Large intestine (tissue), 3 donors: ENCODE measurements around the gene UPK3A. TPM values are rescaled to one million over a fixed set of nuclear protein-coding genes. Genes with fewer than 3 reads are reported as not detected.
"Not testable (repeated sequence)": the region's sequence is repeated elsewhere in the genome, so short reads cannot be mapped to it uniquely, and the experiment has no call there.

Experiments used
- DNase-seq, 2 donors: peaks; one replicate each; pipeline versions ENCODE4 v3.0.0 to v3.0.0-alpha.2; 2013
- H3K27ac ChIP-seq: one replicate; pipeline ENCODE4 v1.5.1; 2013; ENCODE audit warnings: low read length
- H3K27me3 ChIP-seq: 2 replicates; pipeline ENCODE4 v1.6.1; 2013; ENCODE audit warnings: low read length; ENCODE audit not compliant: control insufficient read depth, insufficient read depth
- H3K36me3 ChIP-seq: 2 replicates; pipeline ENCODE4 v1.6.1; 2013; ENCODE audit warnings: low read length; ENCODE audit not compliant: control insufficient read depth, insufficient read depth
- H3K4me1 ChIP-seq: one replicate; pipeline ENCODE4 v1.6.1; 2013; ENCODE audit warnings: low read length; ENCODE audit not compliant: control insufficient read depth, insufficient read depth
- H3K4me3 ChIP-seq: one replicate; pipeline ENCODE4 v1.5.1; 2013; ENCODE audit warnings: low read length
- H3K9me3 ChIP-seq: one replicate; pipeline ENCODE4 v1.6.1; 2013; ENCODE audit warnings: mild to moderate bottlenecking, low read depth, low read length, moderate library complexity; ENCODE audit not compliant: control insufficient read depth
- WGBS: methylation state at CpG from one replicate; pipeline ENCODE4 v1.1.5; 2013; ENCODE audit warnings: low lambda C conversion rate; ENCODE audit not compliant: insufficient coverage; 5-methylcytosine and 5-hydroxymethylcytosine counted together
- polyA plus RNA-seq: library from polyadenylated mRNA; unstranded; fragments of 120-200 nt; gene quantifications from one replicate; pipeline ENCODE4 v1.2.1, GENCODE V29; 2013

UPK3A gene
- polyA plus RNA-seq, 1 donor = 113 TPM

DNA sequence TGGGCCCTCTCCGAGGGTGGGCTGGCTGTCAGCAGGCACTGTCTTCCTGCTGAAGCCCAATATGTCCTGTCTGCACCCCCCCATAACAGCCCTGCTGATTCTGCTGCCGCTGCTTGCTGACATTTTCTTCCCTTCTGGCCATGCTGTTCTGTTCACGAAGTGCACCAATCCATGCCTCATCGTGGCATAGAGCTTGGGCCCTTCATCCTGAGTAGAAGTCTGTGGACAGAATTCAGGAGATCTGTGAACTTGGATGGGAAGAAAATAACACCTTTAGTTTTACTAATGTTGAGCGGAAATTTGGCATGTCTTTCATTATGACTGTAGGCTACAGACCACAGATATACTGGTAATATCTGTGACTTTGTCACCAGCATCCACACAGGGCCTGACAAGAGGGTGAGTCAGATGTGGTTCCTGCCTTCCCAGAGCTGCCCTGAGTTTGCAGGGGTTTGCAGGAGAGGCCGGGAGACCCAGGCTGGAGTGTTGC lies 29.9 kb upstream of the UPK3A start:
- no peak overlapping the region for H3K4me3 ChIP-seq
- no CpG with 5 or more reads among the region's 6 CpGs for WGBS
- H3K4me1 ChIP-seq = no peaks in the 10 kb centered on the region
- H3K27me3 ChIP-seq = no peaks in the 10 kb centered on the region
- no peak overlapping the region for H3K27ac ChIP-seq
- H3K36me3 ChIP-seq = no peaks in the 10 kb centered on the region
- no peaks in the 10 kb centered on the region for H3K9me3 ChIP-seq
- no peak for DNase-seq

- DNase-seq, H3K4me3 ChIP-seq, H3K27me3 ChIP-seq, H3K27ac ChIP-seq, H3K9me3 ChIP-seq, H3K4me1 ChIP-seq, H3K36me3 ChIP-seq: not testable (repeated sequence)
- WGBS = 100% methylated on average over 1 of the region's 4 CpGs
Measured at GRCh38 chr22:45257941-45258340, 26.8 kb upstream of the UPK3A start.

GRCh38 chr22:45259754-45260394 lies 24.9 kb upstream of the UPK3A start:
- Histone ChIP-seq H3K36me3 (no peaks in the 10 kb centered on the region), H3K4me1 (no peaks in the 10 kb centered on the region), H3K27me3 (no peaks in the 10 kb centered on the region), H3K9me3 (peaks cover 2% of the 10 kb centered on the region), H3K4me3 (no peak overlapping the region), H3K27ac (no peak overlapping the region)
- DNase-seq = no peak
- no CpG with 5 or more reads among the region's 10 CpGs for WGBS

- not testable (repeated sequence) for H3K36me3 ChIP-seq, H3K4me1 ChIP-seq, DNase-seq, H3K4me3 ChIP-seq, H3K27ac ChIP-seq, H3K27me3 ChIP-seq, H3K9me3 ChIP-seq
- 80% methylated on average over 1 of the region's 9 CpGs for WGBS
Measured at GRCh38 chr22:45260395-45260759, 24.4 kb upstream of the UPK3A start.

GRCh38 chr22:45261407-45262088 lies 23.2 kb upstream of the UPK3A start:
- Histone ChIP-seq H3K4me1 (no peaks in the 10 kb centered on the region), H3K4me3 (no peak overlapping the region), H3K36me3 (no peaks in the 10 kb centered on the region), H3K27ac (no peak overlapping the region), H3K27me3 (no peaks in the 10 kb centered on the region), H3K9me3 (peaks cover 2% of the 10 kb centered on the region)
- no CpG with 5 or more reads among the region's 20 CpGs for WGBS
- peak in 1 of 2 donors; percentile 67 for DNase-seq

DNA sequence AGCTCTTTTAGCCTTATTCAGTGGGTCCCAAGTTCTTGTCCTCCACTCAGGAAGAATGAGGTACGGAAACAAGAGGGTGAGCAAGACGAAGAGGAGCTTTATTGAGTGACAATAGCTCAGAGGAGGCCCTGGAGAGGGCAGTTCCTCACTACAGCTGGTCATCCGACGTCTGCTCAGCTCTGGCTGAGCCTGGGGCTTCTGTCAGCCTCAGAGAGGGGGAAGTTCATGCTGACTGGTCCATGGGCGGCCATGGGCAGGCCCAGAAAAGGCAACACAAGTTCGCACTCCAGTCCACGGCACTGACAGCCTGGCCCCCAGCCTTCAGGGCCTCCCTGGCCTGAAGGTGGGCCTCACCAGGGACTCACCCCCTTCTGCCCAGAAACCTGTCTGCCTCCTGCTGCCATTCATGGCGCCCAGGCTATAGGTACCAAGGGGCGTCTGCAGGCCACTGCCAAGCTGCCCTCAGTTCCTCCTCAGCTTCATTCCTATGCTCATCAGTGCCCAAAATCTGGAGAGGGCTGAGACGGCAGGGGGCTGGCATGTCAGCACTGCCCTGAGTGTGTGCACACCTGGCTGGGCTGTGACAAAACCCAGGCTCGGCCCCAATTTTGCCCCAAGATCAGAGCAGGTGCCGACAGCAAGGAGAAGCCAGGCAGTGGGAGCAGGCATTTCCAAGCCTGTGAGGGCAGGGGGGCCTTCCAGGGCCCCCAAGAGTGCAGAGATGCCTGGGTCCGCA lies 22.4 kb upstream of the UPK3A start:
- H3K27ac ChIP-seq = no peak overlapping the region
- peaks cover 2% of the 10 kb centered on the region for H3K9me3 ChIP-seq
- H3K27me3 ChIP-seq = no peaks in the 10 kb centered on the region
- H3K36me3 ChIP-seq = no peaks in the 10 kb centered on the region
- no peaks in the 10 kb centered on the region for H3K4me1 ChIP-seq
- H3K4me3 ChIP-seq = no peak overlapping the region
- no peak for DNase-seq
- no CpG with 5 or more reads among the region's 13 CpGs for WGBS

- Histone ChIP-seq H3K27me3 (no peaks in the 10 kb centered on the region), H3K4me3 (no peak overlapping the region), H3K4me1 (no peaks in the 10 kb centered on the region), H3K27ac (no peak overlapping the region), H3K9me3 (peaks cover 2% of the 10 kb centered on the region), H3K36me3 (no peaks in the 10 kb centered on the region)
- DNase-seq = no peak
- no CpG with 5 or more reads among the region's 14 CpGs for whole genome bisulfite sequencing
Measured at GRCh38 chr22:45262931-45263462, 21.8 kb upstream of the UPK3A start.

- H3K27me3 ChIP-seq = no peaks in the 10 kb centered on the region
- WGBS = no CpG with 5 or more reads among the region's 17 CpGs
Measured at GRCh38 chr22:45263463-45264269, 21.1 kb upstream of the UPK3A start.

GRCh38 chr22:45265535-45265934 lies 19.2 kb upstream of the UPK3A start:
- WGBS = no CpG with 5 or more reads among the region's 7 CpGs
- peaks cover 13% of the 10 kb centered on the region for H3K4me1 ChIP-seq
- no peak for DNase-seq

More at GRCh38 chr22:45263463-45264269, 21.1 kb upstream of the UPK3A start:
- H3K36me3 ChIP-seq = no peaks in the 10 kb centered on the region
- H3K4me1 ChIP-seq = no peaks in the 10 kb centered on the region
- no peak overlapping the region for H3K27ac ChIP-seq
- peak; percentile 72 to 73 for DNase-seq
- peaks cover 2% of the 10 kb centered on the region for H3K9me3 ChIP-seq
- H3K4me3 ChIP-seq = no peak overlapping the region

More at GRCh38 chr22:45265535-45265934, 19.2 kb upstream of the UPK3A start:
- no peak overlapping the region for H3K27ac ChIP-seq
- H3K36me3 ChIP-seq = no peaks in the 10 kb centered on the region
- no peaks in the 10 kb centered on the region for H3K27me3 ChIP-seq
- no peak overlapping the region for H3K4me3 ChIP-seq
- peaks cover 2% of the 10 kb centered on the region for H3K9me3 ChIP-seq
